Mammary epithelial cell (primary cell): ENCODE measurements around the gene LTB4R2.

Source experiments
- EZH2 ChIP-seq: IDR thresholded peaks from 2 replicates; pipeline ENCODE4 v1.6.1; 2012; ENCODE audit warnings: low read length, inconsistent platforms, borderline replicate concordance
- TF ChIP-seq, protein P1 (sequence below), 2 donors: IDR thresholded peaks in 1 of 2; conservative IDR thresholded peaks in 1 of 2; 2 replicates each; pipeline ENCODE4 v1.5.1; 2011 to 2012; ENCODE audit warnings: inconsistent platforms in 2 of 2, low read length in 2 of 2, mild to moderate bottlenecking in 2 of 2, control low read depth in 1 of 2, low read depth in 1 of 2; ENCODE audit not compliant: insufficient read depth in 1 of 2; ENCODE audit errors: extremely low read depth in 1 of 2

DNA sequence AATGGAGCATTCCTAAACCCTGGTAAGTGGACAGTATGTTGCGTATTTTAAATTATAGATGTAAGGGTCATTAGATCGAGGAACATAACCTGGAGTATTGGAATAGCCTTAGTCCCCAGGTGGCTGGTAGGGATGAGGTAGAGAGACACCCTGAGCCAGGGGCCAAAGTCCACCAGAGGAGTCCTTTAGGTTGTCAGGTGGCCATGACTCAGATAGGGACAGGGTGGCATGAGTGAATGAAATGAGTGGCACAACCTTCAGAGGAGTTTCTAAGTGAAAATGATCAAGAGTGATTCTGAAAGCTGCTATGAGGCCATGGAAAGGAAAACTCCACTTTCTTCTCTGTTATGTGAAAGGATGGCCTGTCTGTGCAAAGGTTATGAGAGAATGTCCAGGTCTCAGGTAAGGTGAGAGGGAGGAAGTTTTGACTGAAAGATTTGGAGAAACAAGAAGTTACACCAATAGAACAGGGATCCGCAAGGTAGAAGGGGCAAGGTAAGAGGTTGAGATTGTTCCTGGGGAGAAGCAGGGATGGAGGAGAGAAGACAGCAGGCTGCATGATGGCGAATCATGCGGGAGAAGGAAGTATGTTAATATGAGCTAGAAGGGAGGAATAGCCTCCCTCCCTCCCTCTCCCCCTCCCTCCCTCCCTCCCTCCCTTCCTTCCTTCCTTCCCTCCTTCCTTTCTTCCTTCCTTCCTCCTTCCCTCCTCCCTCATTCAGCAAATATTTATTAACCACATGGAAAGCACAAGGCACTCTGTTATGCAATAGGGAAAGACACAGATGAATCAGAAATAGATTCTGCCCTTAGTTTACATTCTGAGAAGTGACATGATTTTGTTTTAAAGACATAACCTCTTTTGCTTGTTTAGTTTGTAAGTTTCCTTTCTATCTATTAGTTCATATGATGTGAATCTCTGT, 43.9 kb downstream of the LTB4R2 start:
- TF ChIP-seq, protein P1, sequence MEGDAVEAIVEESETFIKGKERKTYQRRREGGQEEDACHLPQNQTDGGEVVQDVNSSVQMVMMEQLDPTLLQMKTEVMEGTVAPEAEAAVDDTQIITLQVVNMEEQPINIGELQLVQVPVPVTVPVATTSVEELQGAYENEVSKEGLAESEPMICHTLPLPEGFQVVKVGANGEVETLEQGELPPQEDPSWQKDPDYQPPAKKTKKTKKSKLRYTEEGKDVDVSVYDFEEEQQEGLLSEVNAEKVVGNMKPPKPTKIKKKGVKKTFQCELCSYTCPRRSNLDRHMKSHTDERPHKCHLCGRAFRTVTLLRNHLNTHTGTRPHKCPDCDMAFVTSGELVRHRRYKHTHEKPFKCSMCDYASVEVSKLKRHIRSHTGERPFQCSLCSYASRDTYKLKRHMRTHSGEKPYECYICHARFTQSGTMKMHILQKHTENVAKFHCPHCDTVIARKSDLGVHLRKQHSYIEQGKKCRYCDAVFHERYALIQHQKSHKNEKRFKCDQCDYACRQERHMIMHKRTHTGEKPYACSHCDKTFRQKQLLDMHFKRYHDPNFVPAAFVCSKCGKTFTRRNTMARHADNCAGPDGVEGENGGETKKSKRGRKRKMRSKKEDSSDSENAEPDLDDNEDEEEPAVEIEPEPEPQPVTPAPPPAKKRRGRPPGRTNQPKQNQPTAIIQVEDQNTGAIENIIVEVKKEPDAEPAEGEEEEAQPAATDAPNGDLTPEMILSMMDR (conservative IDR thresholded peaks at IDR 0.05 in 1 of 2, IDR thresholded peaks at IDR 0.05 in 1 of 2; ENCODE audit: extremely low read depth in 1 of 2, insufficient read depth in 1 of 2, low read depth in 1 of 2, low read length in 2 of 2), result no peak
- no peak for TF ChIP-seq EZH2
